HepG2 (cell line): ENCODE measurements around the gene TNFSF10. TPM values are rescaled to one million over a fixed set of nuclear protein-coding genes. Genes with fewer than 3 reads are reported as not detected.

ENCODE experiments used
- ATAC-seq: fragments of 200-7000 bp; cut with Tn5 transposase; 3 replicates; pipeline ENCODE4 v1.9.1; 2020; ENCODE audit warnings: mild to moderate bottlenecking, moderate library complexity
- BruUV-seq: library from RNA; stranded (reverse); fragments of 400-500 nt; replicated peaks from 2 replicates; lab custom pipeline; 2021; lab: Mats Ljungman, UMichigan
- CTCF ChIA-PET: fragments of 300-600 bp; formaldehyde crosslinking; extraction: SDS; loops from one replicate; lab custom pipeline; 2021; ENCODE audit warnings: low total read pairs, inconsistent platforms, low intra/inter-chr PET ratio; lab: Yijun Ruan, JAX
- POLR2A ChIA-PET: fragments of 350-600 bp; sonication (Branson Sonifier 250); formaldehyde crosslinking; loops from one replicate; lab custom pipeline; 2020; ENCODE audit warnings: antibody characterized with exemption, inconsistent platforms; lab: Yijun Ruan, JAX
- DNase-seq: peaks from one replicate; pipeline ENCODE4 v3.0.0-alpha.2; 2015; ENCODE audit warnings: low spot score
- FAIRE-seq: peaks from 3 replicates; lab custom pipeline; 2011; peaks lifted over from hg19 to GRCh38; lab: Jason Lieb, UNC
- H2AFZ ChIP-seq: one replicate; pipeline ENCODE4 v1.6.1; 2011; ENCODE audit warnings: low read length, inconsistent platforms
- H3K27ac ChIP-seq: fragments of 300-600 bp; 3 replicates; pipeline ENCODE4 v1.8.0; 2011; ENCODE audit warnings: mixed run types, mild to moderate bottlenecking, mixed read lengths, low read length, inconsistent platforms; ENCODE audit not compliant: insufficient read depth; ENCODE audit errors: extremely low read length
- H3K27me3 ChIP-seq, 2 experiments: fragments of 200-600 bp in 1 of 2; 2 replicates in 1 of 2; 3 replicates in 1 of 2; pipeline versions ENCODE4 v1.6.0 to v1.8.0; 2011; ENCODE audit warnings: low read length in 2 of 2, mild to moderate bottlenecking in 2 of 2, moderate library complexity in 2 of 2, inconsistent platforms in 1 of 2; ENCODE audit not compliant: insufficient read depth in 2 of 2, control insufficient read depth in 1 of 2
- H3K36me3 ChIP-seq, 2 experiments: fragments of 200-600 bp in 1 of 2; replicated peaks in 1 of 2; 2 replicates in 1 of 2; 3 replicates in 1 of 2; pipeline versions ENCODE4 v1.5.1 to v1.8.0; 2011; ENCODE audit warnings: low read length in 2 of 2, inconsistent platforms in 1 of 2; ENCODE audit not compliant: insufficient read depth in 2 of 2, control insufficient read depth in 1 of 2
- H3K4me1 ChIP-seq: 2 replicates; pipeline ENCODE4 v1.5.1; 2012; ENCODE audit warnings: low read length, inconsistent platforms; ENCODE audit not compliant: insufficient read depth
- H3K4me2 ChIP-seq: 2 replicates; pipeline ENCODE4 v1.6.0; 2011; ENCODE audit warnings: low read depth, low read length, inconsistent platforms
- H3K4me3 ChIP-seq, 3 experiments: fragments of 200-600 bp in 1 of 3; sonication (generic), shearing (Covaris generic) in 1 of 3; replicated peaks in 1 of 3; 2 replicates each; pipeline ENCODE4 v1.5.1; 2011 to 2016; ENCODE audit warnings: low read length in 3 of 3, inconsistent platforms in 2 of 3, low read depth in 2 of 3, mild to moderate bottlenecking in 2 of 3, control low read depth in 1 of 3, mixed read lengths in 1 of 3; ENCODE audit not compliant: insufficient read depth in 1 of 3
- H3K79me2 ChIP-seq: one replicate; pipeline ENCODE4 v1.6.1; 2011; ENCODE audit warnings: low read length, inconsistent platforms; ENCODE audit not compliant: insufficient read depth
- H3K9ac ChIP-seq: 2 replicates; pipeline ENCODE4 v1.6.0; 2011; ENCODE audit warnings: mild to moderate bottlenecking, low read depth, low read length, inconsistent platforms; ENCODE audit not compliant: insufficient read depth
- H3K9me3 ChIP-seq: 2 replicates; pipeline ENCODE4 v1.5.1; 2012; ENCODE audit warnings: mild to moderate bottlenecking, low read length
- H4K20me1 ChIP-seq: 2 replicates; pipeline ENCODE4 v1.6.0; 2011; ENCODE audit warnings: inconsistent platforms, mild to moderate bottlenecking, low read length, moderate library complexity; ENCODE audit not compliant: insufficient read depth
- DMAP1 ChIP-seq: IDR thresholded peaks from 2 replicates; pipeline ENCODE4 v1.6.1; 2016
- NFE2L1 ChIP-seq: sonication (generic); formaldehyde crosslinking; IDR thresholded peaks from 2 replicates; pipeline ENCODE4 v1.4.0; 2020; ENCODE audit warnings: missing genetic modification reagents, mild to moderate bottlenecking, borderline replicate concordance
- RORA ChIP-seq: sonication (generic); formaldehyde crosslinking; IDR thresholded peaks from 2 replicates; pipeline ENCODE4 v1.5.0; 2020; ENCODE audit warnings: mild to moderate bottlenecking, missing genetic modification reagents, moderate library complexity
- SIX4 ChIP-seq: sonication (generic); formaldehyde crosslinking; IDR thresholded peaks from 2 replicates; pipeline ENCODE4 v1.4.0; 2020; ENCODE audit warnings: missing genetic modification reagents
- ZBTB20 ChIP-seq: sonication (generic); formaldehyde crosslinking; IDR thresholded peaks from 2 replicates; pipeline ENCODE4 v1.8.1; 2023; ENCODE audit warnings: missing genetic modification reagents, low read depth, mild to moderate bottlenecking, borderline replicate concordance
- ZNF234 ChIP-seq: sonication (generic); formaldehyde crosslinking; conservative IDR thresholded peaks from 2 replicates; pipeline ENCODE4 v1.5.1; 2020; ENCODE audit warnings: mild to moderate bottlenecking, missing genetic modification reagents
- ZNF629 ChIP-seq: sonication (generic); formaldehyde crosslinking; conservative IDR thresholded peaks from 2 replicates; pipeline ENCODE4 v1.5.0; 2020; ENCODE audit warnings: missing genetic modification reagents
- WGBS: methylation state at CpG from one replicate; pipeline ENCODE4 v1.1.6; 2017; ENCODE audit warnings: low lambda C conversion rate; 5-methylcytosine and 5-hydroxymethylcytosine counted together
- in situ Hi-C: cut with HindIII; loops from 2 replicates; pipeline ENCODE4 v1.10.0; 2017; ENCODE audit warnings: low pct_unique_long_range_greater_than_20kb; ENCODE audit not compliant: extremely low pct_ligation_motif_present
- intact Hi-C: fragments of 100-400 bp; cut with micrococcal nuclease; formaldehyde crosslinking; loops from one replicate; pipeline ENCODE4 v1.10.0; 2022; ENCODE audit not compliant: unreplicated experiment
- polyA plus RNA-seq, 8 experiments: library from polyadenylated mRNA; depleted of rRNA in 3 of 8; stranded (reverse) in 7 of 8; unstranded in 1 of 8; fragments of >200 nt; fragmentation: Illumina TruSeq in 4 of 8; extraction: Trizol in 4 of 8; gene quantifications; 2 replicates each; pipeline versions ENCODE4 v1.2.1 to v1.2.3, GENCODE V29; 2011 to 2016; ENCODE audit warnings: low read depth in 4 of 8, missing spikeins in 1 of 8, mixed read lengths in 1 of 8; ENCODE audit not compliant: insufficient read depth in 1 of 8
- total RNA-seq, 5 experiments: library from RNA; depleted of rRNA; stranded (reverse); fragments of >200 nt; fragmentation: Illumina TruSeq; extraction: Trizol; gene quantifications; 2 replicates each; pipeline ENCODE4 v1.2.3, GENCODE V29; 2016; ENCODE audit warnings: low read depth in 1 of 5
- TF ChIP-seq, protein P1 (sequence below): sonication (generic); formaldehyde crosslinking; conservative IDR thresholded peaks from 2 replicates; pipeline ENCODE4 v1.4.0; 2020; ENCODE audit warnings: missing genetic modification reagents
- TF ChIP-seq, protein P2 (sequence below): sonication (generic); formaldehyde crosslinking; IDR thresholded peaks from 2 replicates; pipeline ENCODE4 v1.8.0; 2022; ENCODE audit warnings: mild to moderate bottlenecking, missing genetic modification reagents, borderline replicate concordance
- TF ChIP-seq, protein P3 (sequence below), 2 experiments: IDR thresholded peaks; 2 replicates each; pipeline ENCODE4 v1.6.1; 2011 to 2012; ENCODE audit warnings: low read length in 2 of 2, borderline replicate concordance in 1 of 2, low read depth in 1 of 2, mild to moderate bottlenecking in 1 of 2, moderate library complexity in 1 of 2
- TF ChIP-seq, protein P4 (sequence below): IDR thresholded peaks from 2 replicates; pipeline ENCODE4 v1.6.1; 2016

The TNFSF10 gene
- total and polyA plus RNA-seq, 2 of the 13 experiments (the other 11 are each of a cell fraction or from before 2014, with no cell fraction given): 8.4 to 9.9 TPM

DNA sequence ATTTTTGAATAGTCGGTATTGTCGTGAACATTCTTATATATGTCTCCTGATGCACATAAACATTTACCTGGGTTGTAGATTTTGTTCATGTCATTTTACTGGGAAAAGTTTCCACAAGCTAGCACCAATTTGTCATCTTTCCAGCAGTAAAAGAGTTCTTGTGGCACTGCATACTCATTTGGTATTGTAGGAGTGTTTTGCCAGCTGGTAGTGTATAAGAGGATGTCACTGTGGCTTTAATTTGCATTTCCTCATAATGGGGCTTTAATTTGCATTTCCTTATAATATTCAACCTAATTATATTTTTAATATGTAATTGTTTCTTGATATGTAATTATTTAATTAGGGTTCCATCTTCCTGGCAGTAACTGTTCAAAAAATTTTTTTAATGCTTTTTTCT is 21.2 kb upstream of the TNFSF10 start (continued):
- TF ChIP-seq, protein P1, sequence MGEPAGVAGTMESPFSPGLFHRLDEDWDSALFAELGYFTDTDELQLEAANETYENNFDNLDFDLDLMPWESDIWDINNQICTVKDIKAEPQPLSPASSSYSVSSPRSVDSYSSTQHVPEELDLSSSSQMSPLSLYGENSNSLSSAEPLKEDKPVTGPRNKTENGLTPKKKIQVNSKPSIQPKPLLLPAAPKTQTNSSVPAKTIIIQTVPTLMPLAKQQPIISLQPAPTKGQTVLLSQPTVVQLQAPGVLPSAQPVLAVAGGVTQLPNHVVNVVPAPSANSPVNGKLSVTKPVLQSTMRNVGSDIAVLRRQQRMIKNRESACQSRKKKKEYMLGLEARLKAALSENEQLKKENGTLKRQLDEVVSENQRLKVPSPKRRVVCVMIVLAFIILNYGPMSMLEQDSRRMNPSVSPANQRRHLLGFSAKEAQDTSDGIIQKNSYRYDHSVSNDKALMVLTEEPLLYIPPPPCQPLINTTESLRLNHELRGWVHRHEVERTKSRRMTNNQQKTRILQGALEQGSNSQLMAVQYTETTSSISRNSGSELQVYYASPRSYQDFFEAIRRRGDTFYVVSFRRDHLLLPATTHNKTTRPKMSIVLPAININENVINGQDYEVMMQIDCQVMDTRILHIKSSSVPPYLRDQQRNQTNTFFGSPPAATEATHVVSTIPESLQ (CRISPR knock-in tag): no peak

DNA sequence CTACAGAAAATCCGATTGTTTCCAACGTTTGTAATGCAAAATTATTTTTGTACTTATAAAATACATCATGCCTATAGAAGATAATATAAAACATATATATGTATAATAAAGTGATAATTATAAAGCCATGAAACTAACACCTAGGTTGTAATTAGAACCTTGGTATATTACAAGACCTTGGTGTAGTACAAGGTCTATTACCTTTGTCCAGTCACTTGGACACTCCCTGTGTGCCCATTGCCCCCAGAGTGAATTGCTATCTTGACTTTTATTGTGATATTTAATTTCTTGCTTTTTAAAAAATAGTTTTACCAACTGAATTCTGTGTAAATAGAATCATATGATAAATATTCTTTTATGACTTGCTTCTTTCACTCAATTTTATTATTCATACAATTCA is 20.7 kb upstream of the TNFSF10 start:
- no TSS peak for BruUV-seq
- intact Hi-C loops: no loop called here

More for the DNA sequence above, 20.7 kb upstream of the TNFSF10 start:
- in situ Hi-C loops: no loop called here
- ChIA-PET CTCF (no interaction called here), POLR2A (no interaction called here)
- FAIRE-seq (no peak), DNase-seq (no peak), ATAC-seq (no peak)
- no peaks in the 10 kb centered on the region for H3K27me3 ChIP-seq
- no peaks in the 10 kb centered on the region for H3K79me2 ChIP-seq
- no peaks in the 10 kb centered on the region for H3K36me3 ChIP-seq
- no peaks in the 10 kb centered on the region for H4K20me1 ChIP-seq
- H3K9ac ChIP-seq: no peak overlapping the region
- no peak overlapping the region for H2AFZ ChIP-seq
- peaks cover 23% of the 10 kb centered on the region for H3K4me1 ChIP-seq
- no peak overlapping the region for H3K4me3 ChIP-seq
- no peaks in the 10 kb centered on the region for H3K9me3 ChIP-seq
- TF ChIP-seq, protein P2, sequence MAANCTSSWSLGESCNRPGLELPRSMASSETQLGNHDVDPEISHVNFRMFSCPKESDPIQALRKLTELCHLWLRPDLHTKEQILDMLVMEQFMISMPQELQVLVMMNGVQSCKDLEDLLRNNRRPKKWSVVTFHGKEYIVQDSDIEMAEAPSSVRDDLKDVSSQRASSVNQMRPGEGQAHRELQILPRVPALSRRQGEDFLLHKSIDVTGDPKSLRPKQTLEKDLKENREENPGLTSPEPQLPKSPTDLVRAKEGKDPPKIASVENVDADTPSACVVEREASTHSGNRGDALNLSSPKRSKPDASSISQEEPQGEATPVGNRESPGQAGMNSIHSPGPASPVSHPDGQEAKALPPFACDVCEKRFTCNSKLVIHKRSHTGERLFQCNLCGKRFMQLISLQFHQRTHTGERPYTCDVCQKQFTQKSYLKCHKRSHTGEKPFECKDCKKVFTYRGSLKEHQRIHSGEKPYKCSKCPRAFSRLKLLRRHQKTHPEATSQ (CRISPR knock-in tag): no peak
- TF ChIP-seq NFE2L1 (CRISPR knock-in tag): no peak
- TF ChIP-seq, protein P3, sequence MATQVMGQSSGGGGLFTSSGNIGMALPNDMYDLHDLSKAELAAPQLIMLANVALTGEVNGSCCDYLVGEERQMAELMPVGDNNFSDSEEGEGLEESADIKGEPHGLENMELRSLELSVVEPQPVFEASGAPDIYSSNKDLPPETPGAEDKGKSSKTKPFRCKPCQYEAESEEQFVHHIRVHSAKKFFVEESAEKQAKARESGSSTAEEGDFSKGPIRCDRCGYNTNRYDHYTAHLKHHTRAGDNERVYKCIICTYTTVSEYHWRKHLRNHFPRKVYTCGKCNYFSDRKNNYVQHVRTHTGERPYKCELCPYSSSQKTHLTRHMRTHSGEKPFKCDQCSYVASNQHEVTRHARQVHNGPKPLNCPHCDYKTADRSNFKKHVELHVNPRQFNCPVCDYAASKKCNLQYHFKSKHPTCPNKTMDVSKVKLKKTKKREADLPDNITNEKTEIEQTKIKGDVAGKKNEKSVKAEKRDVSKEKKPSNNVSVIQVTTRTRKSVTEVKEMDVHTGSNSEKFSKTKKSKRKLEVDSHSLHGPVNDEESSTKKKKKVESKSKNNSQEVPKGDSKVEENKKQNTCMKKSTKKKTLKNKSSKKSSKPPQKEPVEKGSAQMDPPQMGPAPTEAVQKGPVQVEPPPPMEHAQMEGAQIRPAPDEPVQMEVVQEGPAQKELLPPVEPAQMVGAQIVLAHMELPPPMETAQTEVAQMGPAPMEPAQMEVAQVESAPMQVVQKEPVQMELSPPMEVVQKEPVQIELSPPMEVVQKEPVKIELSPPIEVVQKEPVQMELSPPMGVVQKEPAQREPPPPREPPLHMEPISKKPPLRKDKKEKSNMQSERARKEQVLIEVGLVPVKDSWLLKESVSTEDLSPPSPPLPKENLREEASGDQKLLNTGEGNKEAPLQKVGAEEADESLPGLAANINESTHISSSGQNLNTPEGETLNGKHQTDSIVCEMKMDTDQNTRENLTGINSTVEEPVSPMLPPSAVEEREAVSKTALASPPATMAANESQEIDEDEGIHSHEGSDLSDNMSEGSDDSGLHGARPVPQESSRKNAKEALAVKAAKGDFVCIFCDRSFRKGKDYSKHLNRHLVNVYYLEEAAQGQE (IDR thresholded peaks at IDR 0.05; ENCODE audit: borderline replicate concordance in 1 of 2, low read depth in 1 of 2, low read length in 2 of 2): no peak
- TF ChIP-seq, protein P4, sequence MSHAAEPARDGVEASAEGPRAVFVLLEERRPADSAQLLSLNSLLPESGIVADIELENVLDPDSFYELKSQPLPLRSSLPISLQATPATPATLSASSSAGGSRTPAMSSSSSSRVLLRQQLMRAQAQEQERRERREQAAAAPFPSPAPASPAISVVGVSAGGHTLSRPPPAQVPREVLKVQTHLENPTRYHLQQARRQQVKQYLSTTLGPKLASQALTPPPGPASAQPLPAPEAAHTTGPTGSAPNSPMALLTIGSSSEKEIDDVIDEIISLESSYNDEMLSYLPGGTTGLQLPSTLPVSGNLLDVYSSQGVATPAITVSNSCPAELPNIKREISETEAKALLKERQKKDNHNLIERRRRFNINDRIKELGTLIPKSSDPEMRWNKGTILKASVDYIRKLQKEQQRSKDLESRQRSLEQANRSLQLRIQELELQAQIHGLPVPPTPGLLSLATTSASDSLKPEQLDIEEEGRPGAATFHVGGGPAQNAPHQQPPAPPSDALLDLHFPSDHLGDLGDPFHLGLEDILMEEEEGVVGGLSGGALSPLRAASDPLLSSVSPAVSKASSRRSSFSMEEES (CRISPR knock-in tag): no peak
- no peak for TF ChIP-seq DMAP1 (CRISPR knock-in tag)
- TF ChIP-seq RORA: no peak
- no peak for TF ChIP-seq ZNF629 (CRISPR knock-in tag)
- no peak for TF ChIP-seq SIX4 (CRISPR knock-in tag)
- TF ChIP-seq ZNF234: no peak
- no peak for TF ChIP-seq ZBTB20 (CRISPR knock-in tag)
- H3K4me2 ChIP-seq: no peak overlapping the region
- WGBS: 75% methylated on average over 2 of the region's 2 CpGs
- no peak overlapping the region for H3K27ac ChIP-seq
